ENCODE results near the gene SPTBN4. TPM values are rescaled to one million over a fixed set of nuclear protein-coding genes. Genes with fewer than 3 reads are reported as not detected.

SPTBN4 gene
- total RNA-seq, 1 experiment from 2014 or later = 4.5 TPM

DNA sequence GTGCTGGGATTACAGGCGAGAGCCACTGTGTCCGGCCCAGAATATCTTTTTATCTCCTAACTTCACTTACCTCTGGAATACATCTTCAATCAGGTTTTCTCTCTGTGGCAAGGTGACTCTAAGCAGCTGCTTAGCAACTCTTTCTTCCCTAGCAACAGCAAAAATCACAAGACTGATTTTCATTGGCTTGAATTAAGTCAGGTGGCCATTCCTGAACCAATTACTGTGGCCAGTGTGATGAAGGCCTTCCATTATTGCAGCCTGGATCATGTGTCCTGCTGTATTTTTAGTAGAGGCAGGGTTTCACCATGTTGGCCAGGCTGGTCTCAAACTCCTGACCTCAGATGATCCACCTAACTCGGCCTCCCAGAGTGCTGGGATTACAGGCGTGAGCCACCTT is 125.4 kb downstream of the SPTBN4 start:
- DNase-seq (ENCODE audit: low spot score) = peak; percentile 59
- in situ Hi-C loops (cut with HindIII; ENCODE audit: low sequenced_read_pairs) = no loop called here

DNA sequence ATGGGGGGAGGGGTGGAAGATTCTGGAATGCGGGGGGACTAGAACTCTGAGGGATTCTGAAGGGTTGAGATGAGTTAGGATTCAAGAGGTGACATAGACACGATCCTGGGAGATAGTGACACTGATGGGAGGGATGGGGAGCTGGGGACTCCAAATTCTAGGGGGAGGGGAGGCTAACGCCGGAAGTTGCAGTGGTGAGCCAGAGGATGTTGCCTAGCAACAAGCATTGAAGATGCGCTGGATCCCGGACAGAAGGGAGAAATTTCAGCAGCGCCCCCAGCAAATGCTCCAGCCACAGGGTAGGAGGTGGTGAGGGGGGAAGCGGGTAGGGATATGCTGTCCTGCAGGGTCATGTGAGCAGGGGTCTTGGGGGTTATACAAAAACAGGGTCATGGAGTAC is 127.5 kb downstream of the SPTBN4 start:
- no peak for DNase-seq (ENCODE audit: low spot score)
- in situ Hi-C loops (cut with HindIII; ENCODE audit: low sequenced_read_pairs) = no loop called here

DNA sequence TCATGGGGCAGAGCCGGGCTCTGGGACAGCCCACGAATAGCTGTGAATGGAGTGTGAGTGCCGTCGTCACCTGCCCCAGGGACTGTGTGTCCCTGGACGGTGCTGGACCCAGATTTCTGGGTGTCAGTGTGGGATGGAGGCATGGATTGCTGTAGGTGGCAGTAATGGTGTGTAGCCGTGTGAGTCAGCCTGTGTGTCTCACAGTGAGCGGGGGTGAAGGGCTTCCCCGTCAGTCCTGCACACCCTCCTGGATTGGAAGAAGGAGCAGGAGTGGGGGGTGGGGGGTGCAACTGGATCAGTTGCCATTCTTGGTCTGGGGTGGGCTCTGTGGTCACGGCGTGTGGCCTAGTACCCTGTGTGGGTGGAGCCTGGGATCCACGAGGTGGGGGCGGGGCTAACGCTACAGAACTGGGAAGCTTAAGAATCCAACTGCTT is 127.9 kb downstream of the SPTBN4 start:
- DNase-seq (ENCODE audit: low spot score) = no peak
- in situ Hi-C loops (cut with HindIII; ENCODE audit: low sequenced_read_pairs) = loop anchor here (5.0 kb wide), 1 partner anchor 57 kb away; no protein-coding TSS in a partner anchor

DNA sequence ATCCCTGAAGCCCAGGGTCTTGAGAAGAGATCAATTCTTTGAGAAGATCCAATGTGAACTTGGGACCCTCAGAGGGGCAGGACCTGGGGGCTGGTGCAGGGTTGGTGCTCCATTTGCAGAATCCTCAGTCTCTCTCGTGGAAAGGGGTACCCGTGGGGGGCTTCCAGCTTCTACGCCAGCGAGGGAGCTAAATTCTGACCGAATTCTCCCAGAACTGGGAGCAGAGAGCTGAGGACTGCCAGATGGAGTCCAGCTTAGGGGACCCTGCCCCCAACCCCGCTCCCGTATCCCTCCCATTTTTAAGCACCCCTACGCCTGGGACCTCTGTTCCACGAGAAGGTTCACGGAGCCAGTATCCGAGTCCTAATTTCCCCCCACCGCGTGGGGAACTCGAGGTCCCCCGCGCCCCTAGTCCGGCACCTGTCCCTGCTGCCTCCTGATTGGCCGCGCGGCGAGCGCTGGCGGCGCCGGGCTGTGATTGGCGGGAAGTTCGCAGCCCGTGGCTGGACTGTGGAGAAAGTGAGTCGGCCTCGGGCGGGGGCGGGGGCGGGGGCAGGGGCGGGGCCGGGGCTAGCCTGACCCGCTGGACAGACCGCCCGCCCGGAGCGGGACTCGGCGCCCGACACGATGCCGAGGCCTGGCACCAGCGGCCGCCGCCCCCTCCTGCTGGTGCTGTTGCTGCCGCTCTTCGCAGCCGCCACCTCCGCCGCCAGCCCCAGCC is 130.0 kb downstream of the SPTBN4 start:
- in situ Hi-C loops (cut with HindIII; ENCODE audit: low sequenced_read_pairs) = loop anchor here (5.0 kb wide), 1 partner anchor 59 kb away; no protein-coding TSS in a partner anchor
- DNase-seq (ENCODE audit: low spot score) = peak; percentile 24

DNA sequence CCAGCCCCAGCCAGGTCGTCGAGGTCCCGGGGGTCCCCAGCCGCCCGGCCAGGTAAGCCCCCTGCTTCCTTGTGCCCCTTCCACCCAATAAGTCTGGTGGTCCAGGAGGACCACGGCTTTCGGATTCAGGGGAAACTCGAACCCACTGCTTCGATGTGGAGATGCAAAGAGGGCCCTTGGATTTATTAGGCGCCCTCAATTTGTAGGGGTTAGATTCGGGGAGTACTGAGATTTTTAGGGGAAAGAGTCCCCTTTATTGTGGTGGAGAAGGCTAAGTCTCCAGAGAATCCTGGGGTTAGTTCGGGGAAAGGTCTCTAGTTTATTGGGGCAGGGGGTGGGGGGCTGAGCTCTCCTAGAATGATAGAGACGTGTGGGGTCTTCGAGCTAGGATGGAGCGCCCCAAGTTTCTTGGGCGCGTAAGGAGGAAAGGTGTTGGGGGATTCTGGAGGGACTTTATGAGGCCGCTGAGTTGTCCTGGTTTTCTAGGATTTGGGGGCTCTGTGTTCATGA is 130.6 kb downstream of the SPTBN4 start:
- in situ Hi-C loops (cut with HindIII; ENCODE audit: low sequenced_read_pairs) = loop anchor here (5.0 kb wide), 1 partner anchor 60 kb away; no protein-coding TSS in a partner anchor
- no peak for DNase-seq (ENCODE audit: low spot score)

DNA sequence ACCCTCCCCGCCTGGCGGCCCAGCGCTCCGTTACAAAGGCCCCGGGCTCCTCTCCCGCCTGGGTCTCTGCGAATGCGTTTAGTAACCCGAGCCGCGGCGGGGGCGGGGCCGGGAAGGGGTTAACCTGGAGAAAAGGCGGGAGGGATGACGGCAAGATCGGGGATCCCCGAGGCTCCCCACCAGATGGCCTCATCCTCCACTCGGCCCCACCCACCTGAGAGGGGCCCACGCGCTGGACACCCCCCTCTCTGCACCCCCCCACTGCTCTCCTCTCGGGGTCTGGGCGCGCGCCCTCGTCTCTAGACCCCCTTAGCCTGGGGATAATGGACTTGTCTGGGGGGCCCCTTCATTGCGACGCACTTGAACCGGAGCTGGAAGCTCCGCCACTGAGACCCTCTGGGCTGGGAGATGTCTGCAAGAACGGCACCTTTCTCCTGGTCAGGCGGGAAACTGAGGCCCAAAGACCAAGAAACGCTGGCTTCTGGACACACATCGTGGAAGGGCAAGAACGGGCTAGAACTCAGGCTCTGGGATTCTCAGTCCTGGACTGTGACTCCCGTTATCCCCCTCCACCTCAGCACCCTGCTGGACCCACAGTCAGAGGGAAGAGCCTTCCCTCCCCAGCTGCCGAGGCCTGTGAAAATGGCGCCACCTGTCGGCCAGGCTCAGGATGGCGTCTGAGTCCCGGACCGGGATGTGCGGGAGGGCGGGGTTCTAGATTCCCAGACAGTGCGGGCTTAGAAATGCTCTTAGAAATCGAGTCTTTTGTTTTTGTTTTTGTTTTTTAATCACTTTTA is 131.5 kb downstream of the SPTBN4 start:
- in situ Hi-C loops (cut with HindIII; ENCODE audit: low sequenced_read_pairs) = loop anchor here (5.0 kb wide), 1 partner anchor 61 kb away; no protein-coding TSS in a partner anchor
- DNase-seq (ENCODE audit: low spot score) = peak; percentile 87

DNA sequence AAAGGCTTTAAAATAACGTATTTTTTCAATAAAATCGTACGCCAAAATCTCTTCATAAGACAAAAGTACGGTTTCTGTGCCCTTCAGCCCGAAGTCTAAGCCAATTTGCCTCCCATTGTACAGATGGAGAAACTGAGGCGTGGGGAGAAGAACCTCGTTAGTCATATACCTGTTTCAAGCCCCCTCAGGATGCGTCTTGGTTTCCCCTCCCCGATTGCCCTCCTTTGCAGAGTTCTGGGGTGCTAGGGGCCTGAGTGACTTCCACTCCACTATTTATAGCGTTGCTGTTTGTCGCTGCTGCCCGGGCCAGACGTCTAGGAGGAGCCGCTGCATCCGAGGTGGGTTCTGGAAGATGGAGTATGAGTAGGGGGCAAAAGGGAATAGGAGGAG is 132.1 kb downstream of the SPTBN4 start:
- DNase-seq (ENCODE audit: low spot score) = no peak
- in situ Hi-C loops (cut with HindIII; ENCODE audit: low sequenced_read_pairs) = loop anchor here (5.0 kb wide), 1 partner anchor 62 kb away; no protein-coding TSS in a partner anchor

DNA sequence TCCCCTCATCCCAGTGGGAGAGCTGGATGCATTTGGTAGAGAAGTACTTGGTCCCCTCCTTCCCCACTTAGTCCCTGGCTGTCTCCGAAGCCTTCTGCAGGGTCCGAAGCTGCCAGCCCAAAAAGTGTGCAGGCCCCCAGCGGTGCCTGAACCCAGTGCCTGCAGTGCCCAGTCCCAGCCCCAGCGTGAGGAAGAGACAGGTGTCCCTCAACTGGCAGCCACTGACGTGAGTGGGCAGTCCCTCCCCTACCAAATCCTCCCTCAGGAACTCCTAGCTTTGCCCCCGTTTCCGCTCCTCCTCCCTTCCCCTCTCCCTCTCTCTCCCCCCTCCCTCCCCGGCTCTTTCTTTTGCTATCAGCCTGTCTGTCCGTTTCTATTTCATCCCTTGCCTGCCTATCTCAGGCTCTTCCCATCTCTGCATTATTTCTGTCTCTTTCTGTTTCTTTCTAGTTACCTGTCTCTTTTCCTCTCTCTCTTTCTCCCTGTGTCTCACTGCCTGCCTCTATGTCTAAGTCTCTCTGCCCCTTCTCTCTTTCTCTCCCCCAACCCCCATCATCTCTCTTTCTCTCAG is 132.6 kb downstream of the SPTBN4 start:
- no peak for DNase-seq (ENCODE audit: low spot score)
- in situ Hi-C loops (cut with HindIII; ENCODE audit: low sequenced_read_pairs) = loop anchor here (5.0 kb wide), 1 partner anchor 62 kb away; no protein-coding TSS in a partner anchor

DNA sequence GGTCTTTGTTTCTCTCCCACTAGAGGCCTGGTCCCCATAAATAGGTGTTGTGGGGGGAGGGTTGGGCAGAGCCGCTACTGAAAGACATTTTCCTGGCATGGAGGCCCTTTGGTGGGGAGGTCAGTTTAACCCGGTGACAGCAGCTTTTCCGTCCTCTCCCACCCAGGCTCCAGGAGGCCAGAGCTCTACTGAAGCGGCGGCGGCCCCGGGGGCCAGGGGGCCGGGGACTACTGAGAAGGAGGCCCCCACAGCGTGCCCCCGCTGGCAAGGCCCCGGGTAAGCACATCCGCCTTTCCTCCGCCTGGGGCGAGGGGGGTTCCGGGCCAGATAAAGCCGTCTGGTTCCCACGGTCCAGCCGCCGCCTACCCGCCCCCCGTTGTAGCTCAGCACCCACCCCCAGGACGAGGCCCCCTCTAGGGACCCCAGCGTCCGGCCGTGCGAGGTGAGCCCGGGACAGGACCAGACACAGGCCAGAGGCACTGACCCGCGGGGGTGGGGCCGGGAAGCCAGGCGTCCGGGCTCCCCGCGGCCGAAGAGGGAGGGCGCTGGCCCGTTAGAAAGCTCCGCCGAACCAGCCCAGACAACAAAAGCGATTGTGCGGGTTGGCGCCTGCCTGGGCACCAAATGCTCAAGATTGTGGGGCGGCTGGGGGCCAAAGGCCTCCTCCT is 133.2 kb downstream of the SPTBN4 start:
- in situ Hi-C loops (cut with HindIII; ENCODE audit: low sequenced_read_pairs) = loop anchor here (5.0 kb wide), 1 partner anchor 63 kb away; no protein-coding TSS in a partner anchor
- no peak for DNase-seq (ENCODE audit: low spot score)

DNA sequence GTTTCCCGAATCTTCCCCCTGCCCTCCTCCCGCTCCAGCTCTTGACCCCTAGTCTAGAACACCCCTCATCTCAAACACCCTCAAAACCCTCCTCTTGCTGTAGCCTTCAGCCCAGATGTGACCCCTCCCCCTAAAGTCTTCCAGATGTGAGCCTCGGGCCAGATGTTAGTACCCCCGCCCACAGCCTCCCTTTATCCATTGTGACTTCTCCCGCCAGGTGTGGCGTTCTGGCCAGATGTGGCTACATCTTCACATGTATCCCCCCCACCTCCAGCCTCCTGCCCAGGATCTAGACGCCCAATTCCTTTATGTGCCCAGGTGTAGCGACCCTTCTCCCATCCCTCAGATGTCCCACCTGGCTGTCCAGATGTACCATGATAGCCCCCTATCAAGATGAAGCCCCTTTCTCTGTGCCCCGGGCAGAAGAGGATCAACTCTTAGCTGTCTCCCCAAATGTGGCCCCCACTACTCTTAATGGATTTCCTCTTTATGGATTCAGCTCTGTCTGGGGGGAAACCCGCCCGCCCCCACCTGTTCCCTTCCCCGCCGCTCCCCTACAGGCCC is 133.9 kb downstream of the SPTBN4 start:
- in situ Hi-C loops (cut with HindIII; ENCODE audit: low sequenced_read_pairs) = no loop called here
- no peak for DNase-seq (ENCODE audit: low spot score)

DNA sequence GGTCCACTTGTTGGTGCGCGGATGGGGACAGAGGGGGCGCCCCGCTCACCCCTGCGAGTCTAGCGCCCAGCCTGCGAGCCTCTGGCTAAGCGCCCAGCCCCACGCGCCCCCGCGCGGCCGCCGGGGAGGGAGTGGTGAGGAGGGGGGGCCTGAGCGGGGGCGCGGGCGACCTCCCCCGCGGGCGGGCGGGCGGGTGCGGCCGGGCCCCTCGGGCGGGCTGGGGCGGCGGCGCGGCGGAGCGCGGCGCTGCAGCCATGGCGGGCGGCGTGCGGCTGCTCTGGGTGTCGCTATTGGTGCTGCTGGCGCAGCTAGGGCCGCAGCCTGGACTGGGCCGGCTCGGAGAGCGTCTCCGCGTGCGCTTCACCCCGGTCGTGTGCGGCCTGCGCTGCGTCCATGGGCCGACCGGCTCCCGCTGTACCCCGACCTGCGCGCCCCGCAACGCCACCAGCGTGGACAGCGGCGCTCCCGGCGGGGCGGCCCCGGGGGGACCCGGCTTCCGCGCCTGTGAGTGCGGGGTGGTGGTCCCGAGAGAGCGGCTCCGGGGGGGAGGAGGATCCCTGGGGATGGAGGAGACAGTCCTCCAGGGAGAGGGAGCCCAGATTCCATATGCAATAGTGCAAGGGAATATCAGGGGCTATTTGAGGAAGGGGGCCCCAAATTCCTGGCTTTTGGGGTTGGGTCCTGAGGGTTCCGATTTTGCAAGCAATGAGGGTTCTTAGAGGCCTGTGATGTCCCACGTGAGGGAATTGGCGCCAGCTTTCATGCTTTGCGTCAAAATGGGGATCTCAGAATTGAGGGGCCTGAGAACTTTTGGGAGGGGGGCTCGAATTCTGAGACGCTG is 134.6 kb downstream of the SPTBN4 start, which contains the start of gene LTBP4:
TSS of gene LTBP4 (plus strand) at position 236 of the 841 bp plus-strand sequence. CDS start at position 255, 19 bp downstream.
- in situ Hi-C loops (cut with HindIII; ENCODE audit: low sequenced_read_pairs) = no loop called here
- DNase-seq (ENCODE audit: low spot score) = no peak

DNA sequence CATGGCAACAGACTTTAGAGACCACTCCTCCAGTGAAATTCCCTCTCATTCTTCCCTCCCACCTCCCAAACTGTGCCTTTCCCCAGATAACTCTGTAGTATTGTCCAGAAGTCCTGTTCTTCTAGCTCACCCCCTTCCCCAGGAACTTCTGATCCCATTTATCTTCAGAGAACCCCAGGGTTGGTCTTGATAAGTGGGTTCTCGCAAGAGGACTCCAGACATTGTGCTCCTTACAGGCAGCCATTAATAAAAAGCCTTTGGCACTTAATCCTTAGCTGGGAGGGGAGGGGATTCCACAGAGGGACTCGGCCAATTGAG is 136.2 kb downstream of the SPTBN4 start:
- in situ Hi-C loops (cut with HindIII; ENCODE audit: low sequenced_read_pairs) = no loop called here
- DNase-seq (ENCODE audit: low spot score) = no peak

DNA sequence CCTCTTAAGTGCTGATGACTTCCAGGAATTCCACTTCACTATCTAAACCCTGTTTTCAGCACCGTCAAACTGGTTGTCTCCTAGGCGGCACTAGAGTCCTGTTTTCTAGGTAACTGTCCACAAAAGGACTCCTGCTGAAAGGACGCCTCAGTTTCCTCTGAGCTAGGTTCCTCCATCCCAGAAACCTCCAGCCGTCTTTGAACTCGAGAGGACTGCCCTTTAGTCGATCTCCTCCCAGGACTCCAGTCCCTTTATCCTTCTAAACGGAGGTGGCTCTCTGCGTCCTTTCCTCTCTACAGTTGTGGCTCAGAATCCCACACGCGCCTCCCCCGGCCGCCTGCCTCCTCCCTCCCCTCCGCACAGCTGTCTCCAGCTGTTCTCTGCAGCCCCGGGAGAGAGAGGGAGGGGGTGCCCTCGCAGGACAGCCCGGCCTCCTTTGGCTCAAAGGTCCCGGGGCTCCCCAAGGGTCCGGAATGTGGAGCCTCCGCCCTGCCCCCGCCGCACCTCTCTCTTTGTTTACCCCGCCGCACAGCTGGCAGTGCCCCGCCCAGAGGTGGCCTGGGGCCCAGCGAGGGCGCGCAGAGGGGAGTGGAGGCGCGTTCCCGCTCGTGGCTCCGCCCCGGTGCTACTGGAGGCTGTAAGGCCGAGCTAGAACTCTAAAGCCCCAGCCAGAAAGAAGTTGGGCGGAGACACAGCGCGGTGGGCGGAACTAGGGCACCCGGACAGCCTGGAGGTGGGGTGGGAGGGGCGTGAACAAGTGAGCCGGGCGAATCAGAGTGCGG is 136.8 kb downstream of the SPTBN4 start:
- DNase-seq (ENCODE audit: low spot score) = peak; percentile 73
- in situ Hi-C loops (cut with HindIII; ENCODE audit: low sequenced_read_pairs) = no loop called here

DNA sequence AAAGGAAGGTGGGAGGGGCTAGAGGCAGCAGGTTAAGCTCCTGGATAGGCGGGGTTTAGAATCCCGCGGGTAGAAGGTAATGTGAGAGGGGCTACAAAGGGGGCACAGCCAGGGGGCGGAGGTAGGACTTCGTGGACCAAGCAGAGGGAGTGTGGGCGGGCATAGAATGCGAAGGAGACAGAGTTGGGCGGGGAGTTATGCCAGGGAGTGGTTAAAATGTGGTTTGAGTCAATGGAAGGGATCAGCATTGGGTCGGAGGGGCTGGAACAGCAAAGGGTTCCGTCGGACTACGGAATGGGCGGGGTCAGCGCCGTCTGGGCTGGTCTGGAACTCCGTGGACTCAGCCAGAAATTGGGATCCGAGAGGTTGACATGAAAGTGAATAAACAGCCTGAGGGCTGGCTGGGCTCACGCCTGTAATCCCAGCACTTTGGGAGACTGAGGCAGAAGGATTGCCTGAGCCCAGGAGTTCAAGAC is 137.4 kb downstream of the SPTBN4 start:
- no peak for DNase-seq (ENCODE audit: low spot score)

DNA sequence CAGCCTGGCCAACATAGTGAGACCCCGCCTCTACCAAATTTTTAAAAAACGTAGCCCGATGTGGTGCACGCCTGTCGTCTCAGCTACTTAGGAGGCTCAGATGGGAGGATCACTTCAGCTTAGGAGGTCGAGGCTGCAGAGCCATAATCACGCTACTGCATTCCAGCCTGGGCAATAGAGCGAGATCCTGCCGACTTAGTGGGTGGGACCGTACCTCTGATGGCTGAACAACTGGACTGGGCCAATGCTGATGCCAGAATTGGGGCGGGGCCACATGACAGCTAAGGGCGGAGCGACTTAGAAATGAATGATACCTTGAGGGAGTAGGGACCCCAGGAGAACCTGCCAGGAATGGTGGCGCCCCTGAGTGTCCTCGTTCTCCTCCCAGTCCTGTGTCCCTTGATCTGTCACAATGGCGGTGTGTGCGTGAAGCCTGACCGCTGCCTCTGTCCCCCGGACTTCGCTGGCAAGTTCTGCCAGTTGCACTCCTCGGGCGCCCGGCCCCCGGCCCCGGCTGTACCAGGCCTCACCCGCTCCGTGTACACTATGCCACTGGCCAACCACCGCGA is 137.9 kb downstream of the SPTBN4 start:
- in situ Hi-C loops (cut with HindIII; ENCODE audit: low sequenced_read_pairs) = no loop called here
- no peak for DNase-seq (ENCODE audit: low spot score)

More for the DNA sequence above, 137.4 kb downstream of the SPTBN4 start:
- in situ Hi-C loops (cut with HindIII; ENCODE audit: low sequenced_read_pairs) = no loop called here

DNA sequence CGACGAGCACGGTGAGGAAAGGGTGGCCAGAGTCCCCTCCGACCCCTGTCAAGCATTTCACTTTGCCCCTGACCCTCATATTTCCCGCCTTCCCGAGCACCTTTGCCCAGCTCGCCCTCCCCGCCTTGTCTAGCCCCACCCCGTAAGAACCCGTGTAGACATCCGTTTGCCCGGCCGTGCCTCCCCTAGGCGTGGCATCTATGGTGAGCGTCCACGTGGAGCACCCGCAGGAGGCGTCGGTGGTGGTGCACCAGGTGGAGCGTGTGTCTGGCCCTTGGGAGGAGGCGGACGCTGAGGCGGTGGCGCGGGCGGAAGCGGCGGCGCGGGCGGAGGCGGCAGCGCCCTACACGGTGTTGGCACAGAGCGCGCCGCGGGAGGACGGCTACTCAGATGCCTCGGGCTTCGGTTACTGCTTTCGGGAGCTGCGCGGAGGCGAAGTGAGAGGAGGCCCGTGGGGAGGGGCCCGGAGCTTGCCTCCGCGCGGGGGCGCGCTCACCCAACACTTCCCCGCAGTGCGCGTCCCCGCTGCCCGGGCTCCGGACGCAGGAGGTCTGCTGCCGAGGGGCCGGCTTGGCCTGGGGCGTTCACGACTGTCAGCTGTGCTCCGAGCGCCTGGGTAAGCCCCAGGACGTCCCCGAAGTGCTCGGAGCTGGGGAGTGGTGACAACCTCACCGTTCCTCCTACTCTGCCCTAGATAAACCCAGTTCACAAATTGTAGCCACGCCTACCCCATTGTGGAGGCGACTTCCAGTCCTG is 138.6 kb downstream of the SPTBN4 start:
- in situ Hi-C loops (cut with HindIII; ENCODE audit: low sequenced_read_pairs) = no loop called here
- DNase-seq (ENCODE audit: low spot score) = no peak

Data from G401 (cell line).